Neural crest cell (in vitro differentiated cells): ENCODE results near the gene DAPK2. TPM values are rescaled to one million over a fixed set of nuclear protein-coding genes. Genes with fewer than 3 reads are reported as not detected.
A peak's percentile ranks its signal among the peaks of the same experiment; 100 is the strongest.

ENCODE experiments used
- DNase-seq: peaks from one replicate; pipeline ENCODE4 v3.0.0; 2021; ENCODE audit warnings: low read depth, mixed read lengths, low spot score
- H3K27ac Mint-ChIP-seq: one replicate; pipeline ENCODE4 v1.8.0; 2021; ENCODE audit warnings: mild to moderate bottlenecking, mixed read lengths; ENCODE audit not compliant: unreplicated experiment
- H3K27me3 Mint-ChIP-seq: 2 replicates; pipeline ENCODE4 v1.8.0; 2021; ENCODE audit warnings: low read depth, mild to moderate bottlenecking, mixed read lengths
- H3K36me3 Mint-ChIP-seq: 2 replicates; pipeline ENCODE4 v1.8.0; 2021; ENCODE audit warnings: low read depth, mild to moderate bottlenecking, mixed read lengths
- H3K4me1 Mint-ChIP-seq: 2 replicates; pipeline ENCODE4 v1.8.0; 2021; ENCODE audit warnings: mixed read lengths
- H3K4me3 Mint-ChIP-seq: one replicate; pipeline ENCODE4 v1.8.0; 2021; ENCODE audit warnings: mild to moderate bottlenecking, mixed read lengths
- H3K9me3 Mint-ChIP-seq: 2 replicates; pipeline ENCODE4 v1.8.0; 2021; ENCODE audit warnings: mixed read lengths
- CTCF ChIP-seq: fragments of 200-600 bp; sonication (generic); conservative IDR thresholded peaks from 2 replicates; pipeline ENCODE4 v1.5.0; 2021; ENCODE audit warnings: antibody characterized with exemption, mild to moderate bottlenecking
- total RNA-seq: library from RNA; stranded (reverse); gene quantifications from 2 replicates; pipeline ENCODE4 v1.2.1, GENCODE V29; 2021

Gene DAPK2
- total RNA-seq, 1 donor from 2014 or later: 8.5 TPM

GRCh38 chr15:64071931-64072765 is 25.9 kb upstream of the DAPK2 start:
- TF ChIP-seq CTCF: no peak

DNA sequence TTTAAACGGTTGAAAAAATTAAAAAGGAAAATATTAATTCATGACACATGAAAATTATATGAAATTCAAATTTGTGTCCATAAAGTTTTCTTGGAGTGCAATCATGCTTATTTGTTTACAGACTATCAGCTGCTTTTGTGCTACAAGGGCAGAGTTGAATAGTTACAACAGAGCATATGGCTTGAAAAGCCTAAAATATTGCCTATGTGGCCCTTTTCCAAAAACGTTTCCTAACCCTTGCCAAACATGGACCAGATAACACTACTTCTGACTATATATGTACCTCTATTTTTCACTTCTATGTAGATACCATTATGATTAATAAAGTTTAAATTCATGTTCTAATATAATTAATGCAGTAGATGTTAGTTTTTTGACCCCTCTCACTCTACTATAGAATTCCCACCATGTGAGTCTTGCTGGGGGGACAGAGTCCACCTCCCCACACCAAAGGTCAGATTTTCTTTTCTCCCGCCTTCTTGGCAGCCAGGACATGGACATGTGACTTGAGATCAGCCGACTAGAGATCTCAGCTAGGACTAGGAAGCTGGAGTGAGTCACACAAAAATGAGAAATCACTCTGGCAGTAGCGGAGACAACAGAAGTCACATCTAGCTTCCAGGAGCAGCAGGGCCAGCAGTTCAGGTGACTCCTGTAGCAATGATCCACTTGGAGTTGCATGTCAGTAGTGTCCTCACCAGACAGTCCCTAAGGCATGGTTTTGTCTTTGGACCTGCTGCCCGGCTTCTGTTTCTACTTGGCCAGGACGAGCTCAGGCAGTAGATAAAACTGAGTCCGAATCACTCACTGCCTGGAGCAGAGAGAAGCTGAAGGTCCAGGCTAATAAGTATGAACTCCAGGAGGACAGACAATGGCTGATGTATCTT is 24.9 kb upstream of the DAPK2 start:
- Mint-ChIP-seq H3K9me3 (no peaks in the 10 kb centered on the region), H3K36me3 (peaks cover 6% of the 10 kb centered on the region), H3K4me3 (no peak overlapping the region), H3K27ac (no peak overlapping the region), H3K4me1 (peaks cover 9% of the 10 kb centered on the region), H3K27me3 (no peaks in the 10 kb centered on the region)
- no peak for DNase-seq
- TF ChIP-seq CTCF: no peak

More at GRCh38 chr15:64071931-64072765, 25.9 kb upstream of the DAPK2 start:
- H3K27me3 Mint-ChIP-seq: no peaks in the 10 kb centered on the region
- no peaks in the 10 kb centered on the region for H3K9me3 Mint-ChIP-seq
- peaks cover 6% of the 10 kb centered on the region for H3K36me3 Mint-ChIP-seq
- H3K27ac Mint-ChIP-seq: no peak overlapping the region
- no peak for DNase-seq
- no peak overlapping the region for H3K4me3 Mint-ChIP-seq
- peaks cover 9% of the 10 kb centered on the region for H3K4me1 Mint-ChIP-seq

GRCh38 chr15:64070106-64070505 is 23.8 kb upstream of the DAPK2 start:
- Mint-ChIP-seq H3K27ac (no peak overlapping the region), H3K9me3 (no peaks in the 10 kb centered on the region), H3K4me3 (no peak overlapping the region), H3K36me3 (peaks cover 6% of the 10 kb centered on the region), H3K27me3 (no peaks in the 10 kb centered on the region), H3K4me1 (peaks cover 9% of the 10 kb centered on the region)
- no peak for DNase-seq
- no peak for TF ChIP-seq CTCF

- no peak for DNase-seq
- TF ChIP-seq CTCF: no peak
- H3K27ac Mint-ChIP-seq: no peak overlapping the region
- H3K27me3 Mint-ChIP-seq: no peaks in the 10 kb centered on the region
- peaks cover 6% of the 10 kb centered on the region for H3K36me3 Mint-ChIP-seq
- no peaks in the 10 kb centered on the region for H3K9me3 Mint-ChIP-seq
- H3K4me3 Mint-ChIP-seq: no peak overlapping the region
- peaks cover 19% of the 10 kb centered on the region for H3K4me1 Mint-ChIP-seq
Measured at GRCh38 chr15:64068133-64068532, 21.8 kb upstream of the DAPK2 start.

DNA sequence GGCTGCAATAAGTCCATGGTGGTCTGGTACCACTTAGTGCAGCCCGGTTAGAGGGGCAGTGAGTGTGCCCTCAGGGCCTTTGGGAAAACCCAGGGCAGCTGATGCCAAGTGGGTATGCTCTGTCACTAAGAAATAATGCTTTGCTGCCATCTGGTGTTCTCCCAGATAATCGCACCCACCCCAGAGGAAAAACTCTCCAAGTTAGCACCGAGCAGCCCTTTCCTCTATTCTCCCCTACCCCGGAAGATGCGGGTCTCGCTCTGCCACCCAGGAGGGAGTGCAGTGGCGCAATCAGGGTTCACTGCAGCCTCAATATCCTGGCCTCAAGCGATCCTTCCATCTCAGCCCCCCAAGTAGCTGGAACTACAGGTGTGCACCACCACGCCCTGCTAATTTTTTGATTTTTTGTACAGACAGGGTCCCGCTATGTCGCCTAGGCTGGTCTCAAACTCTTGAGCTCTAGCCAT is 21.3 kb upstream of the DAPK2 start:
- Mint-ChIP-seq H3K36me3 (peaks cover 3% of the 10 kb centered on the region), H3K4me1 (peaks cover 21% of the 10 kb centered on the region), H3K9me3 (no peaks in the 10 kb centered on the region), H3K4me3 (no peak overlapping the region), H3K27ac (no peak overlapping the region), H3K27me3 (no peaks in the 10 kb centered on the region)
- TF ChIP-seq CTCF: peak; percentile 89
- peak; percentile 83 for DNase-seq
